Sigmoid colon (tissue), 7 donors: ENCODE results near the gene ARSG. TPM values are rescaled to one million over a fixed set of nuclear protein-coding genes. Genes with fewer than 3 reads are reported as not detected.

Source experiments
- DNase-seq: peaks from one replicate; pipeline ENCODE4 v3.0.0-alpha.2; 2019
- H3K27ac ChIP-seq, 4 donors: fragments of 200-600 bp; sonication (generic); one replicate each; pipeline ENCODE4 v1.5.1; 2016 to 2019; ENCODE audit warnings: mild to moderate bottlenecking in 1 of 4
- H3K27me3 ChIP-seq, 3 donors: fragments of 200-600 bp; sonication (generic); one replicate each; pipeline ENCODE4 v1.5.1; 2019; ENCODE audit warnings: mild to moderate bottlenecking in 1 of 3
- H3K36me3 ChIP-seq, 4 donors: fragments of 200-600 bp; sonication (generic); one replicate each; pipeline ENCODE4 v1.5.1; 2016 to 2019
- H3K4me1 ChIP-seq, 4 donors: fragments of 200-600 bp; sonication (generic); one replicate each; pipeline ENCODE4 v1.5.1; 2017 to 2019
- H3K4me3 ChIP-seq, 4 donors: fragments of 200-600 bp; sonication (generic); one replicate each; pipeline ENCODE4 v1.5.1; 2017 to 2019; ENCODE audit warnings: mild to moderate bottlenecking in 2 of 4, moderate library complexity in 1 of 4
- H3K9me3 ChIP-seq, 4 donors: fragments of 200-600 bp in 3 of 4; sonication (generic) in 3 of 4; one replicate each; pipeline versions ENCODE4 v1.5.1 to v1.6.1; 2013 to 2019
- EP300 ChIP-seq, 4 donors: sonication (generic); formaldehyde crosslinking; IDR thresholded peaks; one replicate each; pipeline ENCODE4 v1.6.1; 2017; ENCODE audit warnings: antibody characterized with exemption in 4 of 4
- POLR2A ChIP-seq, 2 donors: fragments of 450-650 bp; IDR thresholded peaks; one replicate each; pipeline ENCODE4 v1.6.1; 2016; ENCODE audit warnings: antibody characterized with exemption in 2 of 2, mild to moderate bottlenecking in 2 of 2, moderate library complexity in 2 of 2
- POLR2AphosphoS5 ChIP-seq, 4 donors: sonication (generic); formaldehyde crosslinking; IDR thresholded peaks; one replicate each; pipeline ENCODE4 v1.6.1; 2017; ENCODE audit warnings: antibody characterized with exemption in 4 of 4
- WGBS, 2 donors: extraction: QIAGEN DNeasy Blood & Tissue Kit; methylation state at CpG; one replicate each; pipeline ENCODE4 v1.1.7; 2013; 5-methylcytosine and 5-hydroxymethylcytosine counted together
- intact Hi-C: fragments of 100-400 bp; cut with DNase I; formaldehyde crosslinking; loops from one replicate; pipeline ENCODE4 v1.15.1; 2023
- polyA plus RNA-seq, 3 donors: library from polyadenylated mRNA; stranded (reverse); fragments of 200-250 nt; gene quantifications; one replicate each; pipeline ENCODE4 v1.2.3, GENCODE V29; 2013
- total RNA-seq, 4 donors: library from RNA; depleted of rRNA; stranded (reverse); fragments of >200 nt; gene quantifications; one replicate each; pipeline ENCODE4 v1.1.0, GENCODE V29; 2016
- TF ChIP-seq, protein P1 (sequence below), 4 experiments: fragments of 450-650 bp in 3 of 4; fragments of 200-600 bp in 1 of 4; IDR thresholded peaks; one replicate each; pipeline ENCODE4 v1.5.1; 2016 to 2019; ENCODE audit warnings: antibody characterized with exemption in 4 of 4, mild to moderate bottlenecking in 3 of 4, moderate library complexity in 2 of 4
- donor health status: healthy with polysubstance abuse.
- donor health status: Bipolar disorder and iron deficiency.
- donor health status: healthy.

The ARSG gene
- total and polyA plus RNA-seq, 7 donors: under 0.01 to 3.0 (median 1.8) TPM

DNA sequence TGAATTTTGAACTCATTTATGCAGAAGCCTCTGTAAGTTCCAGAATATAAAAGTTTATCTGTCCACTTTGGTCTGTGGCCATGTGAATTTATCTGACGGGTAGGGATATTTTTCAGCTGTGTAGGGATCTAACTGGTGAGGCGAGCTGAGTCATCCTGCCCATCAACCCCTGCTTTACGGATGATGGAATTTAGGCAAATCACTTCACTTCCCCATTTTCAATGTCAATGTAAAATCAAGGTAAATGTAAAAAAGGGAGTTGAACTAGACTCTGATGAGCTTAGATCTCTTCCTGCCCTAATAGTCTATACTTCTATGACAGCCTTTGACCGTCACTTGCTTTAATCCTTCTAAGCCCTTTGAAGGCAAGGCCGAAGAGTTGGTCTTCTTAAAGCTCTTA is 2.9 kb upstream of the ARSG start:
- intact Hi-C loops: no loop called here
- DNase-seq: no peak
- no peaks in the 10 kb centered on the region for H3K36me3 ChIP-seq
- no peaks in the 10 kb centered on the region for H3K9me3 ChIP-seq
- H3K27ac ChIP-seq: no peak overlapping the region
- WGBS, 2 donors: 68 to 77% methylated on average over 5 of the region's 5 CpGs
- peaks cover 12 to 39% (median 35%) of the 10 kb centered on the region in 3 donors for H3K27me3 ChIP-seq
- H3K4me3 ChIP-seq: no peak overlapping the region
- no peak for TF ChIP-seq POLR2AphosphoS5 (IDR thresholded peaks at IDR 0.05)
- TF ChIP-seq, protein P1, sequence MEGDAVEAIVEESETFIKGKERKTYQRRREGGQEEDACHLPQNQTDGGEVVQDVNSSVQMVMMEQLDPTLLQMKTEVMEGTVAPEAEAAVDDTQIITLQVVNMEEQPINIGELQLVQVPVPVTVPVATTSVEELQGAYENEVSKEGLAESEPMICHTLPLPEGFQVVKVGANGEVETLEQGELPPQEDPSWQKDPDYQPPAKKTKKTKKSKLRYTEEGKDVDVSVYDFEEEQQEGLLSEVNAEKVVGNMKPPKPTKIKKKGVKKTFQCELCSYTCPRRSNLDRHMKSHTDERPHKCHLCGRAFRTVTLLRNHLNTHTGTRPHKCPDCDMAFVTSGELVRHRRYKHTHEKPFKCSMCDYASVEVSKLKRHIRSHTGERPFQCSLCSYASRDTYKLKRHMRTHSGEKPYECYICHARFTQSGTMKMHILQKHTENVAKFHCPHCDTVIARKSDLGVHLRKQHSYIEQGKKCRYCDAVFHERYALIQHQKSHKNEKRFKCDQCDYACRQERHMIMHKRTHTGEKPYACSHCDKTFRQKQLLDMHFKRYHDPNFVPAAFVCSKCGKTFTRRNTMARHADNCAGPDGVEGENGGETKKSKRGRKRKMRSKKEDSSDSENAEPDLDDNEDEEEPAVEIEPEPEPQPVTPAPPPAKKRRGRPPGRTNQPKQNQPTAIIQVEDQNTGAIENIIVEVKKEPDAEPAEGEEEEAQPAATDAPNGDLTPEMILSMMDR (IDR thresholded peaks at IDR 0.05): no peak
- no peak for TF ChIP-seq EP300 (IDR thresholded peaks at IDR 0.05)
- TF ChIP-seq POLR2A (IDR thresholded peaks at IDR 0.05): no peak
- peaks cover 0 to 27% (median 23%) of the 10 kb centered on the region in 4 donors for H3K4me1 ChIP-seq

DNA sequence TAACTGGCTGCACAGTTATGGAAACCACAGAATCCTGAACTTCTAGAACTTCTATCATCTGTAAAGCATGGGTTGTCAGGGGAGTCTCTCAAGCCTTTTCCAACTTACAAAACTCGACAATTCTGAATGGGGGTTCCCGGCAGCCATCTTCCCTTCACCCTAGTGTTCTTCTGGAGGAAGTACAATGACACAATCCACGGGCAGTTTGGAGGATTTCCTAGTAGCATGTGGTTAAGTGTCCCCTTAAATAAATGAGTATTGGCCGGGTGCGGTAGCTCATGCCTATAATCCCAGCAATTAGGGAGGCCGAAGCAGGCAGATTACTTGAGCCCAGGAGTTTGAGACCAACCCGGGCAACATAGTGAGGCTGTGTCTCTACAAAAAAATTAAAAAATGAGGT is 2.5 kb upstream of the ARSG start:
- 60 to 67% methylated on average over 7 of the region's 7 CpGs for WGBS, 2 donors
- H3K27ac ChIP-seq: no peak overlapping the region
- H3K4me1 ChIP-seq: peaks cover 0 to 27% (median 23%) of the 10 kb centered on the region in 4 donors
- H3K27me3 ChIP-seq: peaks cover 12 to 43% (median 39%) of the 10 kb centered on the region in 3 donors
- no peaks in the 10 kb centered on the region for H3K36me3 ChIP-seq
- no peaks in the 10 kb centered on the region for H3K9me3 ChIP-seq
- no peak overlapping the region for H3K4me3 ChIP-seq
- TF ChIP-seq POLR2A (IDR thresholded peaks at IDR 0.05) (no peak), EP300 (IDR thresholded peaks at IDR 0.05) (no peak)
- TF ChIP-seq, protein P1 (IDR thresholded peaks at IDR 0.05): no peak
- DNase-seq: no peak
- intact Hi-C loops: no loop called here

DNA sequence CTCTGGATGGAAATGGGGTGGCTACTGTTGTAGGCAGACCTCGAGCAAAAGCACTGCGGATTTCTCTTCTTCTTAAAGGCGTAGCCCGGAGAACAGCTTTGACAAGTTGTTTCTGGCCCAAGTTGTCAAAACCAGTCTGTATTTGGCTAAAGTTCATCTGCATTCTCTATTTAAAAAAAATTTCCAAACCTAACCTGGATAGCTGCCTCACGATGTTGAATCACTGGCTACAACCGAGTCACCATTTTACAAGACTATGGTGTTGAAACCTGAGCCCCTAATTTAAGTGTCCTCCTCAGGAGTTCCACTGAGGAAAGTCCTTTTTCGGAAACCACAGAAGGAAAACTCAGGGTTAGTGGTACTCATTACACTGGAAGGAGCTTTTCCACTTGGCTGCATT is 1.8 kb upstream of the ARSG start:
- no peak overlapping the region for H3K27ac ChIP-seq
- intact Hi-C loops: no loop called here
- DNase-seq: no peak

DNA sequence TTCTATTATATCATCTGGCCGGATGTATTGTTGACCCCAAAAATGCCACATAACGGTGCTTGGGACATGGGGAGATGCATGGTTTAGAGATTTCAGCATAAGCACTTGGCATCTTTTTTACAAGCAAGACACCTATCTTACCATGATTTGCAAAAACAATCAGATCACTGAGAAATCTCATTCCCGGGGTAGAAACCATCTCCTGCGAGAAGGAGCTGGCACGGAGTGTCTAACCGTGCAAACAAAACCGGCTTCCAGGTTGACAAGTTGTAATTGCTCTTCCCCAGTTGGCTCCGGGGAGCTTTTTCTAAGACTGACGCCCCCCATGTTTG is 1.4 kb upstream of the ARSG start:
- 10 to 12% methylated on average over 9 of the region's 9 CpGs for WGBS, 2 donors
- Histone ChIP-seq H3K4me1 (peaks cover 0 to 27% (median 23%) of the 10 kb centered on the region in 4 donors), H3K4me3 (peak overlapping the region in 2 of 4 donors; percentile 48 to 62), H3K27me3 (peaks cover 12 to 54% (median 50%) of the 10 kb centered on the region in 3 donors), H3K9me3 (no peaks in the 10 kb centered on the region), H3K36me3 (no peaks in the 10 kb centered on the region), H3K27ac (peak overlapping the region in 1 of 4 donors; percentile 60)
- intact Hi-C loops: no loop called here
- DNase-seq: no peak
- TF ChIP-seq POLR2A (IDR thresholded peaks at IDR 0.05): no peak
- no peak for TF ChIP-seq POLR2AphosphoS5 (IDR thresholded peaks at IDR 0.05)
- no peak for TF ChIP-seq EP300 (IDR thresholded peaks at IDR 0.05)
- TF ChIP-seq, protein P1 (IDR thresholded peaks at IDR 0.05): no peak

More for the DNA sequence above, 1.8 kb upstream of the ARSG start:
- Histone ChIP-seq H3K4me1 (peaks cover 0 to 27% (median 23%) of the 10 kb centered on the region in 4 donors), H3K9me3 (no peaks in the 10 kb centered on the region), H3K27me3 (peaks cover 12 to 50% (median 46%) of the 10 kb centered on the region in 3 donors), H3K36me3 (no peaks in the 10 kb centered on the region), H3K4me3 (no peak overlapping the region)
- TF ChIP-seq, protein P1 (IDR thresholded peaks at IDR 0.05): no peak
- no peak for TF ChIP-seq EP300 (IDR thresholded peaks at IDR 0.05)
- no peak for TF ChIP-seq POLR2AphosphoS5 (IDR thresholded peaks at IDR 0.05)
- TF ChIP-seq POLR2A (IDR thresholded peaks at IDR 0.05): no peak
- WGBS, 2 donors: 70 to 73% methylated on average over 7 of the region's 7 CpGs
